GM21447 (cell line): ENCODE results near the gene PAQR7.
"Not testable (repeated sequence)": the region's sequence is repeated elsewhere in the genome, so short reads cannot be mapped to it uniquely, and the experiment has no call there.

Experiments used
- ATAC-seq: cut with Tn5 transposase; IDR thresholded peaks from one replicate; pipeline ENCODE4 v1.9.1; 2021; ENCODE audit not compliant: unreplicated experiment

The PAQR7 gene

GRCh38 chr1:25854554-25854953 is 21.0 kb downstream of the PAQR7 start:
- no peak for ATAC-seq

GRCh38 chr1:25848531-25848930 is 27.0 kb downstream of the PAQR7 start:
- ATAC-seq, result no peak

GRCh38 chr1:25847929-25848328 is 27.6 kb downstream of the PAQR7 start:
- ATAC-seq, result no peak

DNA sequence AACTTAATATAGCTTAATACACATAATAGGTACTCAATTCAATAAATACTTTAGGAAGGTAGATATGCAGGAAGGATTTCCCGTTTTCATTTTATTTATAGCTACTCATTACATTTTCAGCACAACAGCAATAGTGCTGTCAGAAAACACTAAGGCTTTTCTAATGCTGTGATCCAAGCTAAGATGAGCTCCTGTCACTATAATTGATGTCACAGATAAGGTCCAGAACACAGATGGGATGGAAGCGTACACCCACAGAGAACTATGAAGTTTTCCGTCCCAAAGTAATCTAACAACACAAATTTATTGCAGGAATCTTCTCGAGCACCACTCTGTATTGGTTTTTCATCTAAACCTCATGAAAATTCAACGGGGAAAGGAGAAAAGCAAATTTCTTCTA is 29.8 kb downstream of the PAQR7 start:
- ATAC-seq, result no peak

- no peak for ATAC-seq
These were observed 30.8 kb downstream of the PAQR7 start for GRCh38 chr1:25844536-25845337.

GRCh38 chr1:25843483-25843882 is 32.0 kb downstream of the PAQR7 start:
- ATAC-seq, result no peak

GRCh38 chr1:25839808-25840207 is 35.7 kb downstream of the PAQR7 start:
- not testable (repeated sequence) for ATAC-seq

- no peak for ATAC-seq
These were observed 38.1 kb downstream of the PAQR7 start for GRCh38 chr1:25837262-25837875.

- no peak for ATAC-seq
These were observed 38.8 kb downstream of the PAQR7 start for GRCh38 chr1:25836695-25837094.

- no peak for ATAC-seq
These were observed 40.6 kb downstream of the PAQR7 start for GRCh38 chr1:25834894-25835293.

- ATAC-seq, result no peak
These were observed 42.4 kb downstream of the PAQR7 start for GRCh38 chr1:25833158-25833557.

GRCh38 chr1:25832336-25833037 is 43.0 kb downstream of the PAQR7 start:
- ATAC-seq, result no peak

GRCh38 chr1:25831569-25832196 is 43.8 kb downstream of the PAQR7 start:
- ATAC-seq, result no peak

GRCh38 chr1:25829046-25829445 is 46.5 kb downstream of the PAQR7 start:
- ATAC-seq, result no peak

DNA sequence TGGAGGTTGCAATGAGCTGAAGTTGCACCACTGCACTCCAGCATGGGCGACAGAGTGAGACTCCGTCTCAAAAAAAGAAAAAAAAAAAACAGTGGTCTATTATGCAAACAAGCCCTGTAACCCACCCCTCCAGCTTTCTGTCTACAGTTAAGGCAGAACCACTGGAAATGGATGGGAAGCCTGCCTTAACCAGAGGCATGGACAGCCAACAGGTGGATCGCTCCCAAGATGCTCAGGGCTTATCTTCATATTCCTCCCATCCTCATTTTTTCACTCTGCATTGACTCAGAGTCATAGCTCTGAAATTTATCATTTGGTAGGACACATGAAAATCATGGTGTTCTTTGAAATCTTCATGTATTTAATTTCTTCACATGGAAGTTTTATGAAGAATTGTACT is 47.0 kb downstream of the PAQR7 start:
- ATAC-seq, result no peak

DNA sequence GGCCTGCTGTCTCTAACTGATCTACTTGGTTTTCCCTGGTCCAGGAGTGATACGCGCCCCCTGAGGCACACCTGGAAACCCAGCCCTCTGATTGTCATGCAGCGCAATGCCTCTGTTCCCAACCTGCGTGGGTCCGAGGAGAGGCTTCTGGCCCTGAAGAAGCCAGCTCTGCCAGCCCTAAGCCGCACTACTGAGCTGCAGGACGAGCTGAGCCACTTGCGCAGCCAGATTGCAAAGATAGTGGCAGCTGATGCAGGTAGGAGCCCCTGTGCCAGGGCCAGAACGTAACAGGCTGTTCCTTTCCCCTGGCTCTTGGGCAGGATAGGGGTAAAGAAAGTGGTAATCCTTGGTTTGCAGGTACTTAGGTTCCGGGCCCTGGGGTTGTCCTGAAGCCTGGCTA is 48.9 kb downstream of the PAQR7 start:
- no peak for ATAC-seq

GRCh38 chr1:25825605-25826004 is 49.9 kb downstream of the PAQR7 start:
- ATAC-seq, result no peak

- ATAC-seq, result no peak
These were observed 53.8 kb downstream of the PAQR7 start for GRCh38 chr1:25821630-25822091.

DNA sequence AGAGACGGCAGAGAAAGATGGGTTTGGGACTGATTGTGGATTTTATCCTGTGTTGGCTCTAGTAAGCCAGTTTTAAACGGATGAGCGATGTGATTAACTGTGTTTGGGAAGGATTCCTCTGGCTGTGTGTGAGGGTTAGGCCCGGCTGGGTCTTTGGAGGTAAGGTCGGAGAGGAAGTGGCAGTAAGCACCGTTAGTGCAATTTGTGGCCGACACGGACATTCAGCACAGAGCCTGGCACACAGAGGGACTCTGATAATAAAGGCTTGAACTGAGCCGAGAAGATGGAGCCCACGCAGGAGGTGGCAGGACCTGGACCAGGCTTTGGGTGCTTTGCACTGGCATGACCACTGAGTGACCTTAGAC is 54.4 kb downstream of the PAQR7 start:
- no peak for ATAC-seq

DNA sequence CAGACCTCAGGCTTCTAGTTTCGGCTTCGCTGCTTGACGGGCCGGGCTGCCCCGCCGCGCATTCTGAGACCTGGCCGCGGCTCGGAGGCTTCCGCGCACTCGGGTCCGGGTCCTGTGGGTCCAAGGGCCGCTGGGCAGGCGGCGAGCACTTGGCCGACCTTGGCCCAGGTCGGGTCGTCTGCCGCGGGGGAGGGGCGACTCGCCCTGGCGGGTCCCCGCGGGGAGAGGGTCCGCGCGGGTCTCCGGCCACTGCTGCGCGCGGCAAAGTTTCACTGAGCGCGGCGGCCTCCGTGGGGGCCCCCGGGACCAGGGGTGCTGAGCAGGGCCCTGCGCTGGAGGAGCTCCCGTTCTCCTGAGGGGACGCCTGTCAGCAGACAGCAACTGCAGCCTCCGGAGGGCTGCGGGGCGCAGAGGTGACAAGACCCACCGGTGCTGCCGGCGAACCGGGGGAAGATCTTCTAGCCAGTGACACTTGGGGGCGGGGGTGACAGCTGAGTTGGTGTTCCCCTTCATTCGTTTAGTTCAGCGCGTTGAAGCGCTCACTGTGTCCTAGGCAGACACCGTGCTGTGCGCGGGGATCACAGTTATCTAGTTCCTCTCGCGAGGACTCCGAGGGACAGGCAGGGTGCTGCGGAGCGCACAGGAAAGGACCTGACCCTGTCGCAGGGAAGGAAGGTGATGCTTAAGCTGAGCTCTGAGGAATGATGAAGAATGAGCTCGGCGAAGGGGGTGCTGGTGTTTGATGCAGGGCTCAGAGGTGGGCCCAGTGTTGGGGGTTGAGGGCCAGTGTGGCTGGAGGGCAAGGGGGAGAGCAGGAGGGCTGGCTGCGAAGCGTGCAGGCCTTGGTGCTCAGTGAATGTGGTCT is 55.0 kb downstream of the PAQR7 start:
- peak; percentile 57 for ATAC-seq
